HCT116 (cell line): ENCODE results near the gene TRIP10. TPM values are rescaled to one million over a fixed set of nuclear protein-coding genes. Genes with fewer than 3 reads are reported as not detected.

ENCODE experiments used
- ATAC-seq: fragments of 200-7000 bp; cut with Tn5 transposase; 2 replicates; pipeline ENCODE4 v1.9.1; 2020; ENCODE audit warnings: mild to moderate bottlenecking, moderate library complexity
- BruUV-seq: library from RNA; stranded (reverse); fragments of 400-500 nt; replicated peaks from 2 replicates; lab custom pipeline; 2021; lab: Mats Ljungman, UMichigan
- CTCF ChIA-PET: fragments of 300-600 bp; sonication (Branson Sonifier 250); formaldehyde crosslinking; loops from one replicate; lab custom pipeline; 2021; ENCODE audit warnings: antibody characterized with exemption; lab: Charles Lee
- POLR2A ChIA-PET: fragments of 300-600, 350-600 bp; sonication (Branson Sonifier 250); formaldehyde crosslinking; loops from one replicate; lab custom pipeline; 2021; ENCODE audit warnings: antibody characterized with exemption; lab: Charles Lee
- RAD21 ChIA-PET, 2 experiments: fragments of 300-600 bp; sonication (Branson Sonifier 250); formaldehyde crosslinking; loops; one replicate each; lab custom pipeline; 2023; ENCODE audit warnings: low total read pairs in 2 of 2; ENCODE audit not compliant: uncharacterized antibody in 2 of 2, unreplicated experiment in 2 of 2, low non-redundant PET in 1 of 2; lab: Charles Lee
- DNase-seq: peaks from one replicate; pipeline ENCODE4 v3.0.0-alpha.2; 2010; ENCODE audit warnings: low read depth, low spot score
- H2AFZ ChIP-seq: fragments of 200-600 bp; shearing (Covaris generic), sonication (generic); 2 replicates; pipeline ENCODE4 v1.6.1; 2017; ENCODE audit warnings: low read depth, mixed run types, mixed read lengths, antibody characterized with exemption, low read length; ENCODE audit not compliant: poor library complexity, severe bottlenecking
- H3K27ac ChIP-seq: 2 replicates; pipeline ENCODE4 v1.5.1; 2012; ENCODE audit warnings: low read depth, low read length
- H3K27me3 ChIP-seq: fragments of 200-600 bp; sonication (generic); 2 replicates; pipeline ENCODE4 v1.6.1; 2016; ENCODE audit warnings: mixed run types, low read length, mixed read lengths; ENCODE audit not compliant: insufficient read depth
- H3K36me3 ChIP-seq, 2 experiments: fragments of 200-500 bp in 1 of 2; fragments of 200-600 bp in 1 of 2; sonication (Bioruptor generic) in 1 of 2; sonication (generic) in 1 of 2; 2 replicates each; pipeline versions ENCODE4 v1.5.1 to v1.6.1; 2014 to 2016; ENCODE audit warnings: low read length in 2 of 2, inconsistent platforms in 1 of 2, mixed read lengths in 1 of 2, mixed run types in 1 of 2; ENCODE audit not compliant: insufficient read depth in 2 of 2, control insufficient read depth in 1 of 2
- H3K4me1 ChIP-seq, 2 experiments: fragments of 200-600 bp in 1 of 2; sonication (generic) in 1 of 2; 2 replicates each; pipeline versions ENCODE4 v1.5.1 to v1.6.1; 2012 to 2017; ENCODE audit warnings: low read length in 2 of 2, inconsistent platforms in 1 of 2, mild to moderate bottlenecking in 1 of 2, mixed read lengths in 1 of 2, mixed run types in 1 of 2, moderate library complexity in 1 of 2; ENCODE audit not compliant: insufficient read depth in 2 of 2, control insufficient read depth in 1 of 2
- H3K4me2 ChIP-seq: fragments of 200-600 bp; sonication (generic); 2 replicates; pipeline ENCODE4 v1.6.1; 2017; ENCODE audit warnings: mixed run types, low read length, mixed read lengths
- H3K4me3 ChIP-seq, 2 experiments: fragments of 200-600 bp in 1 of 2; sonication (generic) in 1 of 2; replicated peaks in 1 of 2; 2 replicates each; pipeline ENCODE4 v1.5.1; 2011 to 2016; ENCODE audit warnings: low read length in 2 of 2, control low read depth in 1 of 2, low read depth in 1 of 2, mild to moderate bottlenecking in 1 of 2, mixed read lengths in 1 of 2, mixed run types in 1 of 2
- H3K79me2 ChIP-seq: fragments of 200-600 bp; sonication (generic); 2 replicates; pipeline ENCODE4 v1.6.1; 2017; ENCODE audit warnings: mild to moderate bottlenecking, mixed run types, low read length, moderate library complexity, mixed read lengths; ENCODE audit not compliant: insufficient read depth
- H3K9ac ChIP-seq: fragments of 200-600 bp; sonication (generic); 2 replicates; pipeline ENCODE4 v1.6.1; 2016; ENCODE audit warnings: low read length, mixed read lengths
- H3K9me2 ChIP-seq: fragments of 200-600 bp; sonication (generic), shearing (Covaris generic); 2 replicates; pipeline ENCODE4 v1.6.1; 2017; ENCODE audit warnings: mixed run types, mild to moderate bottlenecking, moderate library complexity; ENCODE audit not compliant: insufficient read depth
- H3K9me3 ChIP-seq, 2 experiments: fragments of 200-500 bp in 1 of 2; fragments of 200-600 bp in 1 of 2; sonication (Bioruptor generic) in 1 of 2; sonication (generic) in 1 of 2; 2 replicates each; pipeline ENCODE4 v1.6.1; 2014 to 2017; ENCODE audit warnings: low read length in 2 of 2, mixed read lengths in 2 of 2, inconsistent platforms in 1 of 2, low read depth in 1 of 2, mild to moderate bottlenecking in 1 of 2, mixed run types in 1 of 2, moderate library complexity in 1 of 2; ENCODE audit not compliant: control insufficient read depth in 1 of 2, insufficient read depth in 1 of 2
- H4K20me1 ChIP-seq: fragments of 200-600 bp; sonication (generic), shearing (Covaris generic); 2 replicates; pipeline ENCODE4 v1.6.1; 2017; ENCODE audit warnings: mixed run types, mild to moderate bottlenecking, moderate library complexity; ENCODE audit not compliant: insufficient read depth
- CBX3 ChIP-seq: IDR thresholded peaks from 2 replicates; pipeline ENCODE4 v1.6.1; 2012; ENCODE audit warnings: low read depth
- intact Hi-C: fragments of 100-400 bp; cut with micrococcal nuclease; formaldehyde crosslinking; loops from 2 replicates; pipeline ENCODE4 v1.10.0; 2022
- total RNA-seq: library from RNA; stranded (reverse); gene quantifications from one replicate; pipeline ENCODE4 v1.2.1, GENCODE V29; 2021; ENCODE audit not compliant: unreplicated experiment
- TF ChIP-seq, protein P1 (sequence below): IDR thresholded peaks from 2 replicates; pipeline ENCODE4 v1.6.1; 2012
- TF ChIP-seq, protein P2 (sequence below): IDR thresholded peaks from 2 replicates; pipeline ENCODE4 v1.6.1; 2011; ENCODE audit warnings: mild to moderate bottlenecking, low read length, moderate library complexity; ENCODE audit not compliant: insufficient replicate concordance; ENCODE audit errors: extremely low read depth

Gene TRIP10
- total RNA-seq, 1 experiment from 2014 or later, result 111 TPM

DNA sequence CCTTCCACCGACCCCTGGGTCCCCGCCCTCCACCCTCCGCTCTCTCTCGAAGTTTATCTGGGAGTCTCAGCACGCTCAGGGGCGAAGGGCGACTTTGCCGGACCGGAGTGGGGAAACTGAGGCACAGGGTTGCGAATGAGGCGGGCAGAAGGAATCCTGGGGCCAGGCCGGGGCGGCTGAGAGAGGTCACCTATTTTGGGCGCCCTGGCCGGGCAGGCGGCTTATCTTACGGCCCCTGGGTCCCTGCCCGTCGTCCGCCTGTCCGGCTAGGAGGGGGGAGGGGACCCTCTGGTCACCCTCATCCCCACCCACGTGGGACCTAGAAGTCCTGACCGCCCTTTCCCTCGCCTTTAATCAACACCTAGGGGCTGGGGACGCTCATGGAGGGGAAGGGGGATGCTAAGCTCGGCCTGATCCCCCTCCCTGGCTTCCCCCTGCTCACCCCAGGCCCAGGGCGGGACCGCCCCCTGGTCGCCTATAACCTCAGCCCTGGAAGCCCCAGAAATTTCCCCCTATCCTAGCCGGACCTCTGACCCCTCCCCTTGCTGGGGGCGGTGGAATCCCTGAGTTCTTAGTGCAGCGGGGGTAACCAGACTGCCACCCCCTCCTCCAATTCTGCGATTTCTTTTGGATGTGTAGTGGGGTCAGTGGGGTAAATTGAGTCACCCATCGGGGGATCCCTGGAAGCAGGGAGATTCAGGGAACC is 556 bp downstream of the TRIP10 start:
- Histone ChIP-seq H3K27ac (peak overlapping the region; percentile 90), H3K9me2 (no peaks in the 10 kb centered on the region), H3K4me3 (peak overlapping the region; percentile 95 to 99), H3K9me3 (no peaks in the 10 kb centered on the region), H3K4me2 (peak overlapping the region; percentile 98), H3K36me3 (peaks cover 9 to 15% of the 10 kb centered on the region in 2 experiments; a peak in 3 of 4 replicates), H3K4me1 (peaks cover 54 to 70% of the 10 kb centered on the region in 2 experiments), H2AFZ (no peak overlapping the region), H3K9ac (peak overlapping the region; percentile 99), H3K27me3 (no peaks in the 10 kb centered on the region), H4K20me1 (no peaks in the 10 kb centered on the region), H3K79me2 (peaks cover 63% of the 10 kb centered on the region)
- POLR2A ChIA-PET, result no interaction called here
- intact Hi-C loops, result loop anchor here (1.0 to 5.0 kb wide), 3 partner anchors 27 to 368 kb away; partner anchors contain the start of genes ALKBH7 and SH2D3A
- TSS peak; percentile 65 for BruUV-seq
- TF ChIP-seq CBX3, result no peak
- TF ChIP-seq, protein P1, sequence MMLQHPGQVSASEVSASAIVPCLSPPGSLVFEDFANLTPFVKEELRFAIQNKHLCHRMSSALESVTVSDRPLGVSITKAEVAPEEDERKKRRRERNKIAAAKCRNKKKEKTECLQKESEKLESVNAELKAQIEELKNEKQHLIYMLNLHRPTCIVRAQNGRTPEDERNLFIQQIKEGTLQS, result no peak
- TF ChIP-seq, protein P2, sequence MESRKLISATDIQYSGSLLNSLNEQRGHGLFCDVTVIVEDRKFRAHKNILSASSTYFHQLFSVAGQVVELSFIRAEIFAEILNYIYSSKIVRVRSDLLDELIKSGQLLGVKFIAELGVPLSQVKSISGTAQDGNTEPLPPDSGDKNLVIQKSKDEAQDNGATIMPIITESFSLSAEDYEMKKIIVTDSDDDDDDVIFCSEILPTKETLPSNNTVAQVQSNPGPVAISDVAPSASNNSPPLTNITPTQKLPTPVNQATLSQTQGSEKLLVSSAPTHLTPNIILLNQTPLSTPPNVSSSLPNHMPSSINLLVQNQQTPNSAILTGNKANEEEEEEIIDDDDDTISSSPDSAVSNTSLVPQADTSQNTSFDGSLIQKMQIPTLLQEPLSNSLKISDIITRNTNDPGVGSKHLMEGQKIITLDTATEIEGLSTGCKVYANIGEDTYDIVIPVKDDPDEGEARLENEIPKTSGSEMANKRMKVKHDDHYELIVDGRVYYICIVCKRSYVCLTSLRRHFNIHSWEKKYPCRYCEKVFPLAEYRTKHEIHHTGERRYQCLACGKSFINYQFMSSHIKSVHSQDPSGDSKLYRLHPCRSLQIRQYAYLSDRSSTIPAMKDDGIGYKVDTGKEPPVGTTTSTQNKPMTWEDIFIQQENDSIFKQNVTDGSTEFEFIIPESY, result no peak
- ATAC-seq (no peak), DNase-seq (no peak)
- RAD21 ChIA-PET, result no interaction called here
- CTCF ChIA-PET, result no interaction called here
